ENCODE data around the gene SRSF7.

- TF ChIP-seq TAF1 (IDR thresholded peaks at IDR 0.05; ENCODE audit: borderline replicate concordance, insufficient read depth, low read length) (no peak), SIN3A (IDR thresholded peaks at IDR 0.05; ENCODE audit: borderline replicate concordance, insufficient read depth, low read length) (no peak), REST (IDR thresholded peaks at IDR 0.05; ENCODE audit: insufficient read depth in 1 of 2, low read depth in 2 of 2, low read length in 2 of 2) (no peak), POLR2AphosphoS5 (IDR thresholded peaks at IDR 0.05; ENCODE audit: low read depth, low read length) (no peak), FOXP2 (optimal IDR thresholded peaks at IDR 0.05; ENCODE audit: borderline replicate concordance, extremely low read depth, extremely low read length, insufficient read depth) (no peak)
Observed at GRCh38 chr2:38797250-38797676, 46.1 kb upstream of the SRSF7 start.
